HEK293T (cell line): ENCODE data around the gene COTL1.

Experiments
- ARNT ChIP-seq: fragments of 450-650 bp; IDR thresholded peaks from 2 replicates; pipeline ENCODE4 v1.6.1; 2017; ENCODE audit warnings: mild to moderate bottlenecking
- BHLHE40 ChIP-seq: fragments of 450-650 bp; IDR thresholded peaks from 2 replicates; pipeline ENCODE4 v1.6.1; 2016; ENCODE audit warnings: mild to moderate bottlenecking, moderate library complexity, borderline replicate concordance
- CTBP1 ChIP-seq: fragments of 450-650 bp; IDR thresholded peaks from 2 replicates; pipeline ENCODE4 v1.6.1; 2016; ENCODE audit warnings: borderline replicate concordance
- ELF4 ChIP-seq: fragments of 450-650 bp; IDR thresholded peaks from 2 replicates; pipeline ENCODE4 v1.6.1; 2017; ENCODE audit warnings: antibody characterized with exemption
- FOXA1 ChIP-seq: fragments of 450-650 bp; IDR thresholded peaks from 2 replicates; pipeline ENCODE4 v1.6.1; 2016; ENCODE audit warnings: mild to moderate bottlenecking
- FOXK2 ChIP-seq: fragments of 450-650 bp; IDR thresholded peaks from 2 replicates; pipeline ENCODE4 v1.6.1; 2016; ENCODE audit warnings: mild to moderate bottlenecking
- FOXM1 ChIP-seq: fragments of 450-650 bp; IDR thresholded peaks from 2 replicates; pipeline ENCODE4 v1.6.1; 2017; ENCODE audit warnings: mild to moderate bottlenecking, borderline replicate concordance
- HDGF ChIP-seq: fragments of 450-650 bp; IDR thresholded peaks from 2 replicates; pipeline ENCODE4 v1.6.1; 2017; ENCODE audit warnings: antibody characterized with exemption, borderline replicate concordance
- L3MBTL2 ChIP-seq: fragments of 450-650 bp; conservative IDR thresholded peaks from 2 replicates; pipeline ENCODE4 v1.6.1; 2016; ENCODE audit warnings: mild to moderate bottlenecking
- LEF1 ChIP-seq: fragments of 450-650 bp; IDR thresholded peaks from 2 replicates; pipeline ENCODE4 v1.6.1; 2017; ENCODE audit warnings: mild to moderate bottlenecking, borderline replicate concordance
- SP1 ChIP-seq: fragments of 450-650 bp; IDR thresholded peaks from 2 replicates; pipeline ENCODE4 v1.6.1; 2017
- SUZ12 ChIP-seq: fragments of 450-650 bp; IDR thresholded peaks from 2 replicates; pipeline ENCODE4 v1.6.1; 2016; ENCODE audit warnings: mild to moderate bottlenecking
- TARDBP ChIP-seq: fragments of 450-650 bp; IDR thresholded peaks from 2 replicates; pipeline ENCODE4 v1.6.1; 2016
- TF ChIP-seq, protein P1 (sequence below): fragments of 450-650 bp; IDR thresholded peaks from 2 replicates; pipeline ENCODE4 v1.6.1; 2016

- TF ChIP-seq ELF4 (no peak), SUZ12 (no peak), SP1 (no peak), HDGF (no peak), ARNT (no peak), BHLHE40 (no peak), FOXA1 (no peak), FOXM1 (no peak), CTBP1 (no peak), L3MBTL2 (no peak), LEF1 (no peak), TARDBP (no peak), FOXK2 (no peak)
- TF ChIP-seq, protein P1, sequence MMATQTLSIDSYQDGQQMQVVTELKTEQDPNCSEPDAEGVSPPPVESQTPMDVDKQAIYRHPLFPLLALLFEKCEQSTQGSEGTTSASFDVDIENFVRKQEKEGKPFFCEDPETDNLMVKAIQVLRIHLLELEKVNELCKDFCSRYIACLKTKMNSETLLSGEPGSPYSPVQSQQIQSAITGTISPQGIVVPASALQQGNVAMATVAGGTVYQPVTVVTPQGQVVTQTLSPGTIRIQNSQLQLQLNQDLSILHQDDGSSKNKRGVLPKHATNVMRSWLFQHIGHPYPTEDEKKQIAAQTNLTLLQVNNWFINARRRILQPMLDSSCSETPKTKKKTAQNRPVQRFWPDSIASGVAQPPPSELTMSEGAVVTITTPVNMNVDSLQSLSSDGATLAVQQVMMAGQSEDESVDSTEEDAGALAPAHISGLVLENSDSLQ, result no peak
Observed at GRCh38 chr16:84598360-84598759, 19.5 kb downstream of the COTL1 start.
